ENCODE data around the gene FCHO1. TPM values are rescaled to one million over a fixed set of nuclear protein-coding genes. Genes with fewer than 3 reads are reported as not detected.

FCHO1 gene
- total RNA-seq = 1 to 10 TPM; 3.1 to 7.4 (median 4.9) TPM

GRCh38 chr19:17751103-17751911 is at the start of gene FCHO1:
Gene FCHO1 (plus strand): TSS chr19:17751477. CDS start chr19:17755165, 3,688 bp downstream.
- ATAC-seq (ENCODE audit: low FRiP score) (no peak), DNase-seq (ENCODE audit: low spot score) (no peak)
- no peak for TF ChIP-seq CTCF (IDR thresholded peaks at IDR 0.05)

DNA sequence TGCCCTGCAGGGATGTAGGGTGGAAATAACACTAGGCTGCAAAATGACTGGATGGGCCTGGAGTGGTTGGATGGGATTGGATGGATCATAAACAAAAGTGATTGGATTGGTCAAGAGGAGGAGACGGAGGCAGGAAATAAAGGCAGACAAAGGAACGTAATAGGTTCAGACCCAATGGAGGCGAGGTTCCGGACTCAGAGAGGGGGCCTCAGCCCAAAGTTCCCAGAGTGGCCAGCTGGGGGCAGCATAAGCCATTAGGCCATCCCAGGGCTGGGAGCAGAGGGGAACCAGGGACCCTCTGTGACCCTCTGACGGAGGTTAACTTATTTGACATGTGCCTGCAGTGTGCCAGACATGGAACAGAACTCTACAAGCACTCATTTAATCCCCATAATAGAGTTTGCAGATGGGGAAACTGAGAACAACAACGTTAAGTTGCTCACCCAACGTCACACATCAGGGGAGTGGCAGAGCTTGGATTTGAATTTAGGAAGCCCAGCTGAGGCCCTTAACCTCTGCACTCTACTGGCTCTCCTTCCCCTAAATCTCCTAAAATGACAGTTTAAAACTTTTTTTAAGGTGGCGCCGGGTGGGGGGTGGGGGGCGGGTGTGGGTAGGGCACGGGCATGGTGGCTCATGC is 47.3 kb upstream of the FCHO1 start:
- ATAC-seq (ENCODE audit: low FRiP score) (no peak), DNase-seq (ENCODE audit: low spot score) (peak; percentile 65)
- peak in 1 of 3 donors; percentile 32 for TF ChIP-seq CTCF (IDR thresholded peaks at IDR 0.05)

- no peak for ATAC-seq (ENCODE audit: low FRiP score)
- no peak for TF ChIP-seq CTCF (IDR thresholded peaks at IDR 0.05)
Measured at GRCh38 chr19:17706750-17707181, 44.5 kb upstream of the FCHO1 start.

DNA sequence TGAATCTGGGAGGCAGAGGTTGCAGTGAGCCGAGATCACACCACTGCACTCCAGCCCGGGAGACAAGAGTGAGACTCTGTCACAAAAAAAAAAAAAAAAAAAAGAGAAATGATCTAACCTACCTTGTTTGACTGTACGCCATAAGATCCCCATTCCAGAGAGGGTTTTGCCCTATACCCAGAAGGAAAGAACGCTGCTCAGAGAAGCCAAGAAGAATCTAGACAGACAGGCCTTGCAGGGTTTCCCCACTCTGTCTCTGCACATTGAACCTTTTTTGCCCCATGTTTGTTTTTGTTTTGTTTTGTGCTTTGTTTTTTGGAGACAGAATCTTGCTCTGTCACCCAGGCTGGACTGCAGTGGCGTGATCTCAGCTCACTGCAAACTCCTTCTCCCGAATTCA is 39.4 kb upstream of the FCHO1 start:
- no peak for DNase-seq (ENCODE audit: low spot score)
- no peak for ATAC-seq (ENCODE audit: low FRiP score)
- no peak for TF ChIP-seq CTCF (IDR thresholded peaks at IDR 0.05)

More at GRCh38 chr19:17706750-17707181, 44.5 kb upstream of the FCHO1 start:
- DNase-seq (ENCODE audit: low spot score) = no peak

DNA sequence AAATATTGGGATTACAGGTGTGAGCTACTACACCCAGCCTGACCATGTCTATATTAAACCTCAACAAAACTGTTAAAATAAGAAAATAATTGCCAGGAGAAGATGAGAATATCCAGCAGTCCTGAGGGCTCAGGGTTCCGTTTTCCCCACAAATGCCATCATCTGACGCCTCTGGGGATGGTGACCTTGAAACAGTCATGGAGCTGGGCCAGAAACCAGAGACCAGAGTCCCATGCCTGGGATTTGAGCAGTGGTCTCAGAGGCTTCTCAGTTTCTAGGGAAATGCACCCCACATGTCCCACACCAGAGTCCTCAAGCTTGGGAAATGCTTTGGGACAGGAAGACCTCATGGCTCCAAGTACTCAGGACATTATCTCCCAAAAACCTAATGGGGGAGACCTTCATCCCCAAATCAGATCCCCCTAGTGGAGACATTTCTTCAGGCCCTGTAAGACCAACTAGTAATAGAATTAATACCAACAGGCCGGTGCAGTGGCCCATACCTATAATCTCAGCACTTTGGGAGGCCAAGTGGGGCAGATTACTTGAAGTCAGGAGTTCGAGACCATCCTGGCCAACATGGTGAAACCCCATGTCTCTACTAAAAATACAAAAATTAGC is 34.9 kb upstream of the FCHO1 start:
- TF ChIP-seq CTCF (IDR thresholded peaks at IDR 0.05) = no peak

GRCh38 chr19:17718550-17718946 is 32.7 kb upstream of the FCHO1 start:
- ATAC-seq (ENCODE audit: low FRiP score) = no peak
- no peak for TF ChIP-seq CTCF (IDR thresholded peaks at IDR 0.05)

More for the DNA sequence above, 34.9 kb upstream of the FCHO1 start:
- ATAC-seq (ENCODE audit: low FRiP score) = no peak
- no peak for DNase-seq (ENCODE audit: low spot score)

More at GRCh38 chr19:17718550-17718946, 32.7 kb upstream of the FCHO1 start:
- no peak for DNase-seq (ENCODE audit: low spot score)

Data from omental fat pad (tissue), 4 donors.